Measurements from ENCODE around the gene SCN2A. TPM values are rescaled to one million over a fixed set of nuclear protein-coding genes. Genes with fewer than 3 reads are reported as not detected.

Gene SCN2A
- total and polyA plus RNA-seq, 9 of the 15 experiments (the other 6 are each of a cell fraction or from before 2014, with no cell fraction given), result 0.08 to 0.69 (median 0.31) TPM; not detected in 1

DNA sequence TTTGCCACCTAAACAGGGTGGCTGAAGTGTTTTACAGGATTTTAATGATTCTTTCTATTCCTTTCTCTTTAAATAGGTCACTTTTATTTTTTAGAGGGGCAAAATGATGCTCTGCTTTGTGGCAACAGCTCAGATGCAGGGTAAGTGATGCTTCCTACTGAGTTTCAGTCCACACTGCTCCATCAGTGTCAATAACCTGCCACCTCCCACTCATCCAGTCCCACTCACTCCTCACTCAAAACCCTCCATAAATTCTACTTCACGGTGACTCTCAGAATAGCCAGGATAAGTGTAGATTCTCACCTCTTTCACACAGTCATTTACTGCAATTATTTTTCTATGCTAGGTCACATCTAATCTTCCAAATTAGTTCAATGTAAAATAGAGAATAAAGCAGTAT is 72.7 kb downstream of the SCN2A start:
- FAIRE-seq, result no peak
- Histone ChIP-seq H3K4me3 (no peak overlapping the region), H3K36me3 (ENCODE audit: control insufficient read depth, insufficient read depth, low read length) (no peaks in the 10 kb centered on the region), H3K9me3 (replicated peaks; ENCODE audit: control insufficient read depth, insufficient read depth, low read depth, low read length) (no peaks in the 10 kb centered on the region), H3K79me2 (ENCODE audit: control insufficient read depth, insufficient read depth, low read length) (no peaks in the 10 kb centered on the region), H3K27ac (ENCODE audit: extremely low read depth, low read depth, low read length) (no peak overlapping the region), H4K20me1 (replicated peaks; ENCODE audit: control insufficient read depth, insufficient read depth, low read length) (no peaks in the 10 kb centered on the region), H3K4me2 (ENCODE audit: insufficient read depth, low read length) (no peak overlapping the region), H3K9ac (ENCODE audit: insufficient read depth in 1 of 2, low read depth in 2 of 2, low read length in 2 of 2) (no peak overlapping the region), H3K9me1 (ENCODE audit: control insufficient read depth, insufficient read depth, low read length) (no peaks in the 10 kb centered on the region), H2AFZ (ENCODE audit: low read depth, low read length) (no peak overlapping the region), H3K27me3 (ENCODE audit: control insufficient read depth in 2 of 2, insufficient read depth in 2 of 2, low read length in 2 of 2) (no peaks in the 10 kb centered on the region), H3K4me1 (replicated peaks in 1 of 2; ENCODE audit: control insufficient read depth in 2 of 2, insufficient read depth in 2 of 2, low read length in 2 of 2) (no peaks in the 10 kb centered on the region)
- WGBS (ENCODE audit: insufficient coverage, low coverage, missing lambda C conversion rate), result 0% methylated on average over 1 of the region's 1 CpG
- in situ Hi-C loops (cut with MboI), result no loop called here
- DNase-seq (ENCODE audit: extremely low read depth in 1 of 4, low spot score in 3 of 4), result no peak
- intact Hi-C loops (cut with micrococcal nuclease), result no loop called here
- BruUV-seq (replicated peaks), result no TSS peak
- ATAC-seq, result no peak
- CTCF ChIA-PET (ENCODE audit: low intra/inter-chr PET ratio), result no interaction called here
- POLR2A ChIA-PET, result no interaction called here
- no peak for TF ChIP-seq HMGN3 (IDR thresholded peaks at IDR 0.05; ENCODE audit: borderline replicate concordance, extremely low read depth, insufficient read length, low read depth, low read length)
- TF ChIP-seq PTTG1 (tag; IDR thresholded peaks at IDR 0.05; ENCODE audit: low read depth), result no peak
- no peak for TF ChIP-seq ZNF23 (CRISPR knock-in tag; IDR thresholded peaks at IDR 0.05)
- TF ChIP-seq POU5F1 (IDR thresholded peaks at IDR 0.05; ENCODE audit: borderline replicate concordance, low read depth, low read length, partially characterized antibody), result no peak

DNA sequence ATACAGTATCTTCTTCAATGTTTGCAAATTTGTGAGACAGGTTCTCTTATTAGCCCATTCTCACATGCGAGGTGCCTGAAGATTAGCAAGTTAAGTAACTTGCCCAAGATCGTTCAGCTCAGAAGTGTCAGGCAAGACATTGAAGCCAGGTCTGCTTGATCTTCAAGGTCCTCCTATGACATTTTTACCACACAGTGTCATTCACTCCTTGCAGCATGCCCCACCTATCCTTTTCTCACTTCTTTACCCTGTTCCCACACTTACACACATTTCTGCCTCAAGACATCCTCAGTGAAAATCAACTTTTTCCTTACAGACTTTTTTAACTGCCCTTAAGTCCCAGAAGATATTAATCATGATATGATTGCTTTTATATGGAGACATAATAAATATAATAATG is 73.8 kb downstream of the SCN2A start:
- no TSS peak for BruUV-seq (replicated peaks)
- H2AFZ ChIP-seq (ENCODE audit: low read depth, low read length), result no peak overlapping the region
- no peak for DNase-seq (ENCODE audit: extremely low read depth in 1 of 4, low spot score in 3 of 4)
- no peaks in the 10 kb centered on the region for H3K9me1 ChIP-seq (ENCODE audit: control insufficient read depth, insufficient read depth, low read length)
- no peaks in the 10 kb centered on the region for H3K4me1 ChIP-seq (replicated peaks in 1 of 2; ENCODE audit: control insufficient read depth in 2 of 2, insufficient read depth in 2 of 2, low read length in 2 of 2)
- no peaks in the 10 kb centered on the region for H4K20me1 ChIP-seq (replicated peaks; ENCODE audit: control insufficient read depth, insufficient read depth, low read length)
- in situ Hi-C loops (cut with MboI), result no loop called here
- H3K27ac ChIP-seq (ENCODE audit: extremely low read depth, low read depth, low read length), result no peak overlapping the region
- intact Hi-C loops (cut with micrococcal nuclease), result no loop called here
- H3K27me3 ChIP-seq (ENCODE audit: control insufficient read depth in 2 of 2, insufficient read depth in 2 of 2, low read length in 2 of 2), result no peaks in the 10 kb centered on the region
- H3K4me2 ChIP-seq (ENCODE audit: insufficient read depth, low read length), result no peak overlapping the region
- H3K4me3 ChIP-seq, result no peak overlapping the region
- 0% methylated on average over 2 of the region's 2 CpGs for WGBS (ENCODE audit: insufficient coverage, low coverage, missing lambda C conversion rate)
- POLR2A ChIA-PET, result no interaction called here
- H3K36me3 ChIP-seq (ENCODE audit: control insufficient read depth, insufficient read depth, low read length), result no peaks in the 10 kb centered on the region
- CTCF ChIA-PET (ENCODE audit: low intra/inter-chr PET ratio), result no interaction called here
- no peaks in the 10 kb centered on the region for H3K79me2 ChIP-seq (ENCODE audit: control insufficient read depth, insufficient read depth, low read length)
- TF ChIP-seq ETV1 (tag; conservative IDR thresholded peaks at IDR 0.05; ENCODE audit: low read depth), result no peak
- no peak for ATAC-seq
- no peaks in the 10 kb centered on the region for H3K9me3 ChIP-seq (replicated peaks; ENCODE audit: control insufficient read depth, insufficient read depth, low read depth, low read length)
- FAIRE-seq, result no peak
- H3K9ac ChIP-seq (ENCODE audit: insufficient read depth in 1 of 2, low read depth in 2 of 2, low read length in 2 of 2), result no peak overlapping the region
